Testis (tissue), 3 donors: Measurements from ENCODE around the gene NCKAP5. TPM values are rescaled to one million over a fixed set of nuclear protein-coding genes. Genes with fewer than 3 reads are reported as not detected.

Source experiments
- DNase-seq: peaks from one replicate; pipeline ENCODE4 v3.0.0-alpha.2; 2019
- H3K27ac ChIP-seq, 2 donors: fragments of 200-600 bp; sonication (generic); one replicate each; pipeline ENCODE4 v1.5.1; 2019
- H3K27me3 ChIP-seq: fragments of 200-600 bp; sonication (generic); one replicate; pipeline ENCODE4 v1.5.1; 2019
- H3K36me3 ChIP-seq: fragments of 200-600 bp; sonication (generic); one replicate; pipeline ENCODE4 v1.5.1; 2017; ENCODE audit warnings: low read depth; ENCODE audit errors: missing control alignments
- H3K4me1 ChIP-seq: fragments of 200-600 bp; sonication (generic); one replicate; pipeline ENCODE4 v1.5.1; 2019
- H3K4me3 ChIP-seq, 2 donors: fragments of 200-600 bp; sonication (generic); one replicate each; pipeline ENCODE4 v1.5.1; 2017 to 2019
- H3K9me3 ChIP-seq: fragments of 200-600 bp; sonication (generic); one replicate; pipeline ENCODE4 v1.5.1; 2017
- POLR2A ChIP-seq: fragments of 450-650 bp; IDR thresholded peaks from one replicate; pipeline ENCODE4 v1.6.1; 2017; ENCODE audit warnings: antibody characterized with exemption, mild to moderate bottlenecking, moderate library complexity
- WGBS, 2 donors: methylation state at CpG; one replicate each; pipeline ENCODE4 v1.1.5; 2018; 5-methylcytosine and 5-hydroxymethylcytosine counted together
- intact Hi-C: fragments of 100-400 bp; cut with DNase I; formaldehyde crosslinking; loops from one replicate; pipeline ENCODE4 v1.15.1; 2023; ENCODE audit warnings: low total_unique reads
- polyA plus RNA-seq: library from polyadenylated mRNA; stranded (reverse); fragments of 350-450 nt; fragmentation: Illumina TruSeq; extraction: RNeasy Lipid Tissue Mini Kit (QIAGEN cat#74804); gene quantifications from one replicate; pipeline ENCODE4 v1.2.3, GENCODE V29; 2014; ENCODE audit warnings: low read depth, low replicate concordance; ENCODE audit not compliant: insufficient read depth
- total RNA-seq, 2 donors: library from RNA; depleted of rRNA; stranded (reverse); fragments of >200 nt; gene quantifications; one replicate each; pipeline ENCODE4 v1.2.3, GENCODE V29; 2016
- TF ChIP-seq, protein P1 (sequence below), 3 experiments: fragments of 450-650 bp in 2 of 3; fragments of 200-600 bp in 1 of 3; sonication (generic) in 1 of 3; IDR thresholded peaks; one replicate each; pipeline ENCODE4 v1.5.1; 2016 to 2019; ENCODE audit warnings: antibody characterized with exemption in 3 of 3, mild to moderate bottlenecking in 2 of 3, moderate library complexity in 1 of 3

NCKAP5 gene
- total and polyA plus RNA-seq, 3 donors from 2014 or later = 3.0 to 7.6 (median 6.3) TPM

DNA sequence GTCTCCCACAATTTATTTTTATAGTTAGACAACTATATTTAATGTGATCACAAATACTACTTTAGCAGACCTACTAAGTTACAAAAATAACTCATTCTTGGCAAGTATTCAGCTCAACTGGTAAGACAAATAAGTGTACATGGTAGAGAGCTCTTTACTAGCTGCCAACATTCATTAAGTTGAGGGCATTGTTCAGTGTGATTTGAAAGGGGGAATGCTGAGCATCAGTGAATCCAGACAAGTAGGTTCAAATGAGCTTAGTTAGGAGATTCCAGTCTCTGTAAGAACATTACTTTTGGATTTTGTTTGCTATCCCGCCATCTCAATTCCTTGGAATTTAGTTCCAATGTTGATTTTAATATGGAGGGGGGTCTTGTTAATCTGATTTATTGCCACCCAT, 710.9 kb downstream of the NCKAP5 start:
- Histone ChIP-seq H3K4me1 (no peaks in the 10 kb centered on the region), H3K27me3 (no peaks in the 10 kb centered on the region), H3K4me3 (no peak overlapping the region), H3K36me3 (no peaks in the 10 kb centered on the region), H3K9me3 (no peaks in the 10 kb centered on the region), H3K27ac (no peak overlapping the region)
- WGBS, 2 donors = 66 to 100% methylated on average over 1 of the region's 1 CpG
- no peak for DNase-seq
- TF ChIP-seq, protein P1, sequence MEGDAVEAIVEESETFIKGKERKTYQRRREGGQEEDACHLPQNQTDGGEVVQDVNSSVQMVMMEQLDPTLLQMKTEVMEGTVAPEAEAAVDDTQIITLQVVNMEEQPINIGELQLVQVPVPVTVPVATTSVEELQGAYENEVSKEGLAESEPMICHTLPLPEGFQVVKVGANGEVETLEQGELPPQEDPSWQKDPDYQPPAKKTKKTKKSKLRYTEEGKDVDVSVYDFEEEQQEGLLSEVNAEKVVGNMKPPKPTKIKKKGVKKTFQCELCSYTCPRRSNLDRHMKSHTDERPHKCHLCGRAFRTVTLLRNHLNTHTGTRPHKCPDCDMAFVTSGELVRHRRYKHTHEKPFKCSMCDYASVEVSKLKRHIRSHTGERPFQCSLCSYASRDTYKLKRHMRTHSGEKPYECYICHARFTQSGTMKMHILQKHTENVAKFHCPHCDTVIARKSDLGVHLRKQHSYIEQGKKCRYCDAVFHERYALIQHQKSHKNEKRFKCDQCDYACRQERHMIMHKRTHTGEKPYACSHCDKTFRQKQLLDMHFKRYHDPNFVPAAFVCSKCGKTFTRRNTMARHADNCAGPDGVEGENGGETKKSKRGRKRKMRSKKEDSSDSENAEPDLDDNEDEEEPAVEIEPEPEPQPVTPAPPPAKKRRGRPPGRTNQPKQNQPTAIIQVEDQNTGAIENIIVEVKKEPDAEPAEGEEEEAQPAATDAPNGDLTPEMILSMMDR (IDR thresholded peaks at IDR 0.05) = no peak
- TF ChIP-seq POLR2A = no peak
- intact Hi-C loops = no loop called here

DNA sequence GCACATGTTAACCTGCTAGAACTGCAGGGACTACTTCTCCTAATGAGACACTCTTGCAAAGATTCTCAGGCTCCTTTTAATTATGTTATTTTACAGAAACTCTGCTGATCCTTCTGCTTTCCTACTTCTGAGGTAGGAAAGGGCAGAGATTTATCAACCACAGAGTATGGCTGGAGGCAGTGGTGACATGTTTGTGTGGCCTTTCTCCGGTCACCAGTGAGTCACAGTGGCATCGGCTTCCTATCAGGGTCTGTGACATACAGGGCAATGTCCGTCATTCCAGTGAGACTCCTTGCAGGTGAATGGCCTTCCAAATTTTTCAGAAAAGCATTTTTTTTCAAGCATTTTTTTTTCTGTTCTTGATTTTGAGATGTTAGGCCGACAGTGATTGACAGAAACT, 717.6 kb downstream of the NCKAP5 start:
- TF ChIP-seq, protein P1 (IDR thresholded peaks at IDR 0.05) = no peak
- no peak for TF ChIP-seq POLR2A
- intact Hi-C loops = no loop called here
- no peak for DNase-seq
- no peak overlapping the region for H3K4me3 ChIP-seq
- H3K27ac ChIP-seq = no peak overlapping the region
- WGBS, 2 donors = 91 to 92% methylated on average over 4 of the region's 4 CpGs
- no peaks in the 10 kb centered on the region for H3K27me3 ChIP-seq
- H3K36me3 ChIP-seq = no peaks in the 10 kb centered on the region
- H3K4me1 ChIP-seq = no peaks in the 10 kb centered on the region
- no peaks in the 10 kb centered on the region for H3K9me3 ChIP-seq

DNA sequence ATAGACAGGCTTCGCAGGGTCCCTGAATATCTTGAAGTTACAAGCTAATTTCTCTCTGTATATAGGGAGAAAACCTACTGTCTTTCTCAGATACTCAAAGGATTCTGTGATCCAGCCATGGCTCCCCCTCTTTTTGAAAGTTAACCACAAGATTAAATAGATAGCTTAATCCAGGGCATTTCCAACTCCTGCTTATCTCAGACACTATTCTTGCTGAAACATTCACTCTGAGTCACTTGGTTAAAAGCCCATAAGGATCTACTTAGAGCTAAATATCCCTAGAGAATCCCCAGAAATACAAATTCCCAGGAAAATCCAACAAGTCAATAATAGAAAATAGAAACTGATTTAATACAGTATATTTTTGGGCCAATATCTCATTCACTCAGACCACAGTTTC, 719.1 kb downstream of the NCKAP5 start:
- 86 to 91% methylated on average over 1 of the region's 1 CpG for WGBS, 2 donors
- Histone ChIP-seq H3K36me3 (no peaks in the 10 kb centered on the region), H3K4me3 (no peak overlapping the region), H3K9me3 (no peaks in the 10 kb centered on the region), H3K27me3 (no peaks in the 10 kb centered on the region), H3K27ac (no peak overlapping the region), H3K4me1 (no peaks in the 10 kb centered on the region)
- intact Hi-C loops = no loop called here
- TF ChIP-seq, protein P1 (IDR thresholded peaks at IDR 0.05) = no peak
- no peak for TF ChIP-seq POLR2A
- DNase-seq = no peak

DNA sequence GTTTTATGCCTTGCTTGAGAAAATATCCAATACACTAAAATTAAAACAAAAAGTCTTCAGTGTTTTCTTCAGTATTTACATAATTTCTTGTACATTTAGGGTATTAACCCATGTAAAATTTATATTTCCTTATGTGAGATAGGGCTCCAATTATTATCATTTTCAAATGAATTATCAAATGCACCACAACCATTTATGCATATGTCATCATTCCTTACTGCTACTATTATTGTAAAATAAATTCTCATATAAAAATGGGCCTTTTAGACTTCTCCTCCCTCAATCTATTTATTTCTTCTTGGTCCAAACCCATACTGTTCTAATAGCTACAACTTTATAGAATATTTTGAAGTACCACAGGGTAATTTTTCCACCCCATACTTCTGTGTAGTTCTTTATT, 722.9 kb downstream of the NCKAP5 start:
- Histone ChIP-seq H3K9me3 (no peaks in the 10 kb centered on the region), H3K4me3 (no peak overlapping the region), H3K27ac (no peak overlapping the region), H3K27me3 (no peaks in the 10 kb centered on the region), H3K4me1 (no peaks in the 10 kb centered on the region), H3K36me3 (no peaks in the 10 kb centered on the region)
- TF ChIP-seq POLR2A = no peak
- TF ChIP-seq, protein P1 (IDR thresholded peaks at IDR 0.05) = no peak
- no peak for DNase-seq
- intact Hi-C loops = no loop called here

DNA sequence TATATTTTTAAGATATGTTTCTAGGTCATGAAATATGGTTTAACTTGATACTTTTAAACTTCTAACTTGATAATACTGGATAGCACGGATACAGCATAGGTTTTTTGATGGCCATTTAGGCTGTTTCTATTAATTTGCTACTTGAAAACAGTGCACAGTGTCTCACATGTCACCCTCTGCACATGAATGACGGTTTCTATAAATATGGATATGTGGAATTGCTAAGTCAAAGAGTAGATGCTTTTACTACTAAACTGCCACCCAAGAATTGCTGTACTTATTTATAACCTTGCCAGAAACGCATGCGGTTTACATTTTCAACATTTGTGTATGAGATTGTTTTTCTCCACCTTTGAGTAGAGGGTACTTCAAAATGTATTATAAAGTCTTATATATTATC, 723.7 kb downstream of the NCKAP5 start:
- no peak overlapping the region for H3K4me3 ChIP-seq
- intact Hi-C loops = no loop called here
- H3K27ac ChIP-seq = no peak overlapping the region
- H3K27me3 ChIP-seq = no peaks in the 10 kb centered on the region
- TF ChIP-seq, protein P1 (IDR thresholded peaks at IDR 0.05) = no peak
- no peak for TF ChIP-seq POLR2A
- H3K36me3 ChIP-seq = no peaks in the 10 kb centered on the region
- no peak for DNase-seq
- no peaks in the 10 kb centered on the region for H3K4me1 ChIP-seq
- no peaks in the 10 kb centered on the region for H3K9me3 ChIP-seq
- 87 to 90% methylated on average over 4 of the region's 4 CpGs for WGBS, 2 donors
